B cell (primary cell): ENCODE results near the gene TMEM185A. TPM values are rescaled to one million over a fixed set of nuclear protein-coding genes. Genes with fewer than 3 reads are reported as not detected.
"Not testable (repeated sequence)": the region's sequence is repeated elsewhere in the genome, so short reads cannot be mapped to it uniquely, and the experiment has no call there.

Source experiments
- ATAC-seq: fragments of 200-7000 bp; cut with Tn5 transposase; one replicate; pipeline ENCODE4 v1.10.0; 2021; ENCODE audit warnings: low read depth, mild to moderate bottlenecking, moderate number of reproducible peaks, moderate library complexity
- CTCF ChIA-PET: fragments of 350-600 bp; sonication (Branson Sonifier 250); formaldehyde crosslinking; loops from one replicate; lab custom pipeline; 2021; ENCODE audit warnings: antibody characterized with exemption, inconsistent platforms; lab: Charles Lee
- POLR2A ChIA-PET: fragments of 350-600 bp; sonication (Branson Sonifier 250); formaldehyde crosslinking; loops from one replicate; lab custom pipeline; 2021; ENCODE audit warnings: antibody characterized with exemption; lab: Charles Lee
- DNase-seq: peaks from one replicate; pipeline ENCODE4 v3.0.0; 2013
- H2AFZ ChIP-seq: 2 replicates; pipeline ENCODE4 v1.6.1; 2012; ENCODE audit warnings: mild to moderate bottlenecking, low read depth, low read length; ENCODE audit not compliant: insufficient read depth, poor library complexity, severe bottlenecking
- H3K27ac ChIP-seq, 2 donors: 1 replicate in 1 of 2; 2 replicates in 1 of 2; pipeline ENCODE4 v1.5.1; 2012 to 2013; ENCODE audit warnings: low read length in 2 of 2, mild to moderate bottlenecking in 2 of 2, moderate library complexity in 1 of 2
- H3K27me3 ChIP-seq, 4 experiments: fragments of 200-600 bp in 1 of 4; sonication (generic) in 1 of 4; replicated peaks in 1 of 4; 1 replicate in 2 of 4; 2 replicates in 2 of 4; pipeline versions ENCODE4 v1.6.1 to v1.7.0; 2013 to 2016; ENCODE audit warnings: low read length in 3 of 4, mild to moderate bottlenecking in 2 of 4, mixed read lengths in 1 of 4, moderate library complexity in 1 of 4; ENCODE audit not compliant: insufficient read depth in 4 of 4, control insufficient read depth in 3 of 4; ENCODE audit errors: control extremely low read depth in 1 of 4
- H3K36me3 ChIP-seq, 2 experiments: replicated peaks in 1 of 2; 1 replicate in 1 of 2; 2 replicates in 1 of 2; pipeline versions ENCODE4 v1.6.1 to v1.7.1; 2013; ENCODE audit warnings: low read length in 1 of 2; ENCODE audit not compliant: insufficient read depth in 2 of 2, control insufficient read depth in 1 of 2; ENCODE audit errors: control extremely low read depth in 1 of 2, extremely low read depth in 1 of 2
- H3K4me1 ChIP-seq, 2 donors: fragments of 200-600 bp in 1 of 2; sonication (generic) in 1 of 2; 1 replicate in 1 of 2; 2 replicates in 1 of 2; pipeline versions ENCODE4 v1.5.1 to v1.6.1; 2013 to 2017; ENCODE audit warnings: low read length in 2 of 2; ENCODE audit not compliant: control insufficient read depth in 2 of 2, insufficient read depth in 2 of 2
- H3K4me2 ChIP-seq: replicated peaks from 2 replicates; pipeline ENCODE3; 2012; ENCODE audit warnings: mild to moderate bottlenecking, low read depth, low read length; ENCODE audit not compliant: poor library complexity, severe bottlenecking
- H3K4me3 ChIP-seq, 5 experiments: fragments of 200-600 bp in 1 of 5; sonication (generic) in 1 of 5; 1 replicate in 3 of 5; 2 replicates in 2 of 5; pipeline versions ENCODE4 v1.5.1 to v1.7.0; 2011 to 2016; ENCODE audit warnings: low read length in 4 of 5, mild to moderate bottlenecking in 4 of 5, low read depth in 2 of 5, control low read depth in 1 of 5, moderate library complexity in 1 of 5; ENCODE audit not compliant: insufficient read depth in 1 of 5; ENCODE audit errors: control extremely low read depth in 1 of 5, extremely low read depth in 1 of 5
- H3K79me2 ChIP-seq: fragments of 200-600 bp; sonication (generic); one replicate; pipeline ENCODE4 v1.6.0; 2016; ENCODE audit warnings: low read length; ENCODE audit not compliant: control insufficient read depth, insufficient read depth
- H3K9ac ChIP-seq: fragments of 200-600 bp; sonication (generic); 2 replicates; pipeline ENCODE4 v1.6.1; 2017; ENCODE audit warnings: mild to moderate bottlenecking, low read length, moderate library complexity
- H3K9me3 ChIP-seq, 3 donors: one replicate each; pipeline versions ENCODE4 v1.6.1 to v1.7.1; 2013; ENCODE audit warnings: low read length in 2 of 3; ENCODE audit not compliant: control insufficient read depth in 2 of 3, insufficient read depth in 1 of 3; ENCODE audit errors: control extremely low read depth in 1 of 3
- H4K20me1 ChIP-seq: 2 replicates; pipeline ENCODE4 v1.6.0; 2012; ENCODE audit warnings: mild to moderate bottlenecking, low read length; ENCODE audit not compliant: insufficient read depth, control insufficient read depth, poor library complexity, severe bottlenecking
- H3K27ac Mint-ChIP-seq: one replicate; pipeline ENCODE4 v1.8.0; 2021; ENCODE audit warnings: mixed read lengths
- H3K27me3 Mint-ChIP-seq: one replicate; pipeline ENCODE4 v1.8.0; 2021; ENCODE audit warnings: mixed read lengths
- H3K4me1 Mint-ChIP-seq: one replicate; pipeline ENCODE4 v1.8.0; 2021; ENCODE audit warnings: mixed read lengths
- H3K4me3 Mint-ChIP-seq: one replicate; pipeline ENCODE4 v1.8.0; 2021; ENCODE audit warnings: mixed read lengths
- H3K9me3 Mint-ChIP-seq: one replicate; pipeline ENCODE4 v1.8.0; 2022; ENCODE audit warnings: mixed read lengths; ENCODE audit not compliant: insufficient read depth
- WGBS: methylation state at CpG from one replicate; pipeline ENCODE4 v1.1.5; 2013; ENCODE audit warnings: missing lambda C conversion rate; ENCODE audit not compliant: insufficient coverage; 5-methylcytosine and 5-hydroxymethylcytosine counted together
- intact Hi-C: fragments of 100-400 bp; cut with micrococcal nuclease; formaldehyde crosslinking; loops from one replicate; pipeline ENCODE4 v1.10.0; 2022
- polyA plus RNA-seq: library from polyadenylated mRNA; depleted of rRNA; stranded (reverse); fragments of >200 nt; gene quantifications from 2 replicates; pipeline ENCODE4 v1.2.3, GENCODE V29; 2012
- total RNA-seq, 2 donors: library from RNA; stranded (reverse); fragments of 120-200 nt in 1 of 2; gene quantifications; 1 replicate in 1 of 2; 2 replicates in 1 of 2; pipeline versions ENCODE4 v1.2.3 to v1.2.4, GENCODE V29; 2013 to 2022

Gene TMEM185A
- total and polyA plus RNA-seq, 2 donors (not counting 1 experiment from before 2014, with no cell fraction given): 17.8 to 28.6 TPM

DNA sequence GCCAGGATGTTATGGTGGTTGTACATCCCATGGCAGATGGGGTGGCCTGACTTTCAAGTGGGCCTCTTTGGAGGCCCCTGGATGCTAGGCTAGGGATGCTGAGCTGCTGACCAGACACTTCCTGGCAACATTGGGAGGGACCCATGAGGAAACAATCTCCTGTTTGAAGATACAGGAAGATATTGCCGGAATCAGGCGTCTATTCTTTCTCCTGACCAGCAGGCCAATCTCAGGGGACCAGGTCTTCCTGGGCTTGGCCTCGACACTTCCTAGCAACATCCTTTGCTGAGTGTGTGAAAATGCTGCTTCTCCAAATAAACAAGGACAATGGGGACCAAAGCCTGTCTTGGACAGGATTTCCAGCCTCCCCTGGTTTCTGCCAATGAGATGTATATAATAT, 83.8 kb downstream of the TMEM185A start:
- H3K4me2 ChIP-seq, H3K4me3 ChIP-seq, POLR2A ChIA-PET, H3K9me3 Mint-ChIP-seq, ATAC-seq, H4K20me1 ChIP-seq, intact Hi-C loops, H3K27ac ChIP-seq, H3K27me3 Mint-ChIP-seq, H3K4me1 Mint-ChIP-seq, H3K79me2 ChIP-seq, H2AFZ ChIP-seq, H3K27me3 ChIP-seq, H3K4me1 ChIP-seq, H3K27ac Mint-ChIP-seq, H3K9ac ChIP-seq, H3K36me3 ChIP-seq, CTCF ChIA-PET, H3K9me3 ChIP-seq, DNase-seq, H3K4me3 Mint-ChIP-seq: not testable (repeated sequence)
- no CpG with 5 or more reads among the region's 3 CpGs for WGBS

DNA sequence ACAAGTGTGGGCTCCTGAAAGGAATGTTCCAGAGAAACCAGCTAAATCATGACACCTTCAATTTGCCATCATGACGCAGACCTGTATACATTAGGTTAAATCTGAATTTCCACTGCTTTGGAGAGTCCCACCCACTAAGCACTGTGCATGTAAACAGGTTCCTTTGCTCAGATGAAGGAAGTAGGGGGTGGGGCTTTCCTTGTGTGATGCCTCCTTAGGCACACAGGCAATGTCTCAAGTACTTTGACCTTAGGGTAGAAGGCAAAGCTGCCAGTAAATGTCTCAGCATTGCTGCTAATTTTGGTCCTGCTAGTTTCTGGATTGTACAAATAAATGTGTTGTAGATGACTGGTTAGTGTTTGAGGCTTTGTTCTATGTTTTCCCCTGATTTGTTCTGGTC, 84.6 kb downstream of the TMEM185A start:
- H3K27me3 Mint-ChIP-seq: not testable (repeated sequence)

More for the DNA sequence above, 84.6 kb downstream of the TMEM185A start:
- DNase-seq, H3K36me3 ChIP-seq, ATAC-seq, H3K9me3 Mint-ChIP-seq, H3K4me2 ChIP-seq, H3K27ac ChIP-seq, H3K27ac Mint-ChIP-seq, H3K4me3 ChIP-seq, H3K4me1 Mint-ChIP-seq, H4K20me1 ChIP-seq, H3K9me3 ChIP-seq, intact Hi-C loops, CTCF ChIA-PET, H3K4me1 ChIP-seq, H3K27me3 ChIP-seq, H2AFZ ChIP-seq, H3K79me2 ChIP-seq, H3K4me3 Mint-ChIP-seq, H3K9ac ChIP-seq: not testable (repeated sequence)
- POLR2A ChIA-PET: interaction anchor here (0.6 kb wide), 1 partner anchor 28 kb away, joined by 3 read pairs; no protein-coding TSS in a partner anchor
- WGBS: no CpG with 5 or more reads among the region's 1 CpG

Other genes with a start within 250 kb of the TMEM185A start
- gene IDS, start 126.5 kb downstream of the TMEM185A start, total RNA-seq: 169 TPM in 2 replicates
- 85.2 and 85.3 TPM in 2 replicates for gene IDS, start 126.5 kb downstream of the TMEM185A start, polyA plus RNA-seq
- 24.4 and 26.3 TPM in 2 replicates for gene EOLA1, start 90.8 kb downstream of the TMEM185A start, total RNA-seq
- gene EOLA1, start 90.8 kb downstream of the TMEM185A start, polyA plus RNA-seq: 61.5 and 109 TPM in 2 replicates
- not detected in 2 replicates for gene HSFX3, start 81.9 kb downstream of the TMEM185A start, total RNA-seq
- not detected in 2 replicates for gene HSFX3, start 81.9 kb downstream of the TMEM185A start, polyA plus RNA-seq
- gene MAGEA9B, start 44.3 kb downstream of the TMEM185A start, total RNA-seq: not detected in 2 replicates
- gene MAGEA9B, start 44.3 kb downstream of the TMEM185A start, polyA plus RNA-seq: 0.04 TPM in 1 of 2 replicates, not detected in the other
- gene HSFX2, start 36.5 kb downstream of the TMEM185A start, total RNA-seq: 1.9 TPM in 1 of 2 replicates, not detected in the other
- 1.6 TPM in 1 of 2 replicates, not detected in the other for gene HSFX2, start 36.5 kb downstream of the TMEM185A start, polyA plus RNA-seq
- gene MAGEA11, start 80.3 kb upstream of the TMEM185A start, total RNA-seq: not detected in 2 replicates
- not detected in 2 replicates for gene MAGEA11, start 80.3 kb upstream of the TMEM185A start, polyA plus RNA-seq
- 2.9 and 4.2 TPM in 2 replicates for gene HSFX1, start 142.3 kb upstream of the TMEM185A start, total RNA-seq
- 1.2 and 1.3 TPM in 2 replicates for gene HSFX1, start 142.3 kb upstream of the TMEM185A start, polyA plus RNA-seq
- not detected in 2 replicates for gene MAGEA9, start 150.1 kb upstream of the TMEM185A start, total RNA-seq
- gene MAGEA9, start 150.1 kb upstream of the TMEM185A start, polyA plus RNA-seq: not detected in 2 replicates
- not detected in 2 replicates for gene MAGEA8, start 249.4 kb upstream of the TMEM185A start, total RNA-seq
- gene MAGEA8, start 249.4 kb upstream of the TMEM185A start, polyA plus RNA-seq: not detected in 2 replicates